ENCODE measurements around the gene PITX2.

Gene PITX2

GRCh38 chr4:110621839-110622751, 782 bp downstream of the PITX2 start:
- DNase-seq: no peak

- DNase-seq: no peak
Observed at GRCh38 chr4:110621328-110621812, 1.5 kb downstream of the PITX2 start.

GRCh38 chr4:110620691-110621327, 2.1 kb downstream of the PITX2 start:
- DNase-seq: peak; percentile 7

GRCh38 chr4:110620322-110620690, 2.6 kb downstream of the PITX2 start:
- DNase-seq: no peak

GRCh38 chr4:110619463-110620247, 3.2 kb downstream of the PITX2 start:
- no peak for DNase-seq

GRCh38 chr4:110618581-110619462, 4.1 kb downstream of the PITX2 start:
- no peak for DNase-seq

- no peak for DNase-seq
Observed at GRCh38 chr4:110617646-110618580, 5.0 kb downstream of the PITX2 start.

GRCh38 chr4:110617075-110617640, 5.7 kb downstream of the PITX2 start:
- DNase-seq: no peak

GRCh38 chr4:110616238-110617074, 6.4 kb downstream of the PITX2 start:
- no peak for DNase-seq

GRCh38 chr4:110615353-110616237, 7.3 kb downstream of the PITX2 start:
- DNase-seq: no peak

- DNase-seq: no peak
Observed at GRCh38 chr4:110614976-110615352, 7.9 kb downstream of the PITX2 start.

GRCh38 chr4:110614173-110614963, 8.5 kb downstream of the PITX2 start:
- no peak for DNase-seq

- DNase-seq: no peak
Observed at GRCh38 chr4:110613745-110614144, 9.1 kb downstream of the PITX2 start.

- no peak for DNase-seq
Observed at GRCh38 chr4:110612631-110613269, 10.1 kb downstream of the PITX2 start.

- DNase-seq: no peak
Observed at GRCh38 chr4:110611968-110612447, 10.9 kb downstream of the PITX2 start.

- no peak for DNase-seq
Observed at GRCh38 chr4:110610940-110611831, 11.7 kb downstream of the PITX2 start.

Data from MV-4-11 (cell line).